Lower leg skin (tissue), 4 donors: Measurements from ENCODE around the gene DYNLT2B. TPM values are rescaled to one million over a fixed set of nuclear protein-coding genes. Genes with fewer than 3 reads are reported as not detected.
"Not testable (repeated sequence)": the region's sequence is repeated elsewhere in the genome, so short reads cannot be mapped to it uniquely, and the experiment has no call there.

Source experiments
- DNase-seq, 2 donors: peaks; one replicate each; pipeline ENCODE4 v3.0.0-alpha.2; 2019; ENCODE audit warnings: low spot score in 2 of 2
- H3K4me3 ChIP-seq: fragments of 200-600 bp; sonication (generic); 2 replicates; pipeline ENCODE4 v1.5.1; 2017; ENCODE audit warnings: mild to moderate bottlenecking, low read depth; ENCODE audit not compliant: poor library complexity, severe bottlenecking
- POLR2A ChIP-seq, 2 donors: fragments of 450-650 bp; IDR thresholded peaks; one replicate each; pipeline ENCODE4 v1.6.1; 2016 to 2017; ENCODE audit warnings: antibody characterized with exemption in 2 of 2, mild to moderate bottlenecking in 1 of 2, moderate library complexity in 1 of 2
- WGBS, 2 donors: methylation state at CpG; one replicate each; pipeline ENCODE4 v1.1.5; 2018; 5-methylcytosine and 5-hydroxymethylcytosine counted together
- intact Hi-C: fragments of 100-400 bp; cut with DNase I; formaldehyde crosslinking; loops from one replicate; pipeline ENCODE4 v1.15.0; 2023; ENCODE audit warnings: low total_unique reads
- total RNA-seq, 4 donors: library from RNA; depleted of rRNA; stranded (reverse); fragments of >200 nt; gene quantifications; one replicate each; pipeline ENCODE4 v1.1.0, GENCODE V29; 2016
- TF ChIP-seq, protein P1 (sequence below), 3 donors: fragments of 450-650 bp; IDR thresholded peaks; one replicate each; pipeline ENCODE4 v1.5.1; 2016; ENCODE audit warnings: antibody characterized with exemption in 3 of 3, mild to moderate bottlenecking in 3 of 3, moderate library complexity in 2 of 3

DYNLT2B gene
- total RNA-seq, 4 donors from 2014 or later: 7.6 to 9.1 (median 8.4) TPM

DNA sequence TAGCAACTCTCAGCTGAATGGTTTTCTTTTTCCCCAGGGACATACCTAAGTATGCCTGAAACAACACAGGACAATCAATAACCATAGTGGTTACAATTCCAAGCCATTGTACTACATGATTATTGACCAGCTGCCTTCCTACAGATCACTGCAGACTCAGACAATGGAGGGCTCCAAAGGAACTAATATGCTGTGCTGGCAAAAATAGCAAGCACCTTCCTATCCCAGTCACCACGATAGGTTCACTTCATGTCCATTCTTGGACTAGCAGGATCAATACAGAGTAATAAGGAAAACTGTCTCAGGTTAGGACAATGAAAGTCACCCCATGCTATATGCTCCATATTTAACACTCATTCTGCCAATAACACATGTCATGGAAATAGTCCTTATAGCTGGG is 37.6 kb upstream of the DYNLT2B start:
- no peak for DNase-seq
- intact Hi-C loops: no loop called here
- whole genome bisulfite sequencing, 2 donors: 94 to 100% methylated on average over 1 of the region's 1 CpG
- TF ChIP-seq, protein P1, sequence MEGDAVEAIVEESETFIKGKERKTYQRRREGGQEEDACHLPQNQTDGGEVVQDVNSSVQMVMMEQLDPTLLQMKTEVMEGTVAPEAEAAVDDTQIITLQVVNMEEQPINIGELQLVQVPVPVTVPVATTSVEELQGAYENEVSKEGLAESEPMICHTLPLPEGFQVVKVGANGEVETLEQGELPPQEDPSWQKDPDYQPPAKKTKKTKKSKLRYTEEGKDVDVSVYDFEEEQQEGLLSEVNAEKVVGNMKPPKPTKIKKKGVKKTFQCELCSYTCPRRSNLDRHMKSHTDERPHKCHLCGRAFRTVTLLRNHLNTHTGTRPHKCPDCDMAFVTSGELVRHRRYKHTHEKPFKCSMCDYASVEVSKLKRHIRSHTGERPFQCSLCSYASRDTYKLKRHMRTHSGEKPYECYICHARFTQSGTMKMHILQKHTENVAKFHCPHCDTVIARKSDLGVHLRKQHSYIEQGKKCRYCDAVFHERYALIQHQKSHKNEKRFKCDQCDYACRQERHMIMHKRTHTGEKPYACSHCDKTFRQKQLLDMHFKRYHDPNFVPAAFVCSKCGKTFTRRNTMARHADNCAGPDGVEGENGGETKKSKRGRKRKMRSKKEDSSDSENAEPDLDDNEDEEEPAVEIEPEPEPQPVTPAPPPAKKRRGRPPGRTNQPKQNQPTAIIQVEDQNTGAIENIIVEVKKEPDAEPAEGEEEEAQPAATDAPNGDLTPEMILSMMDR (IDR thresholded peaks at IDR 0.05): no peak
- TF ChIP-seq POLR2A (IDR thresholded peaks at IDR 0.05): no peak
- no peak overlapping the region for H3K4me3 ChIP-seq

DNA sequence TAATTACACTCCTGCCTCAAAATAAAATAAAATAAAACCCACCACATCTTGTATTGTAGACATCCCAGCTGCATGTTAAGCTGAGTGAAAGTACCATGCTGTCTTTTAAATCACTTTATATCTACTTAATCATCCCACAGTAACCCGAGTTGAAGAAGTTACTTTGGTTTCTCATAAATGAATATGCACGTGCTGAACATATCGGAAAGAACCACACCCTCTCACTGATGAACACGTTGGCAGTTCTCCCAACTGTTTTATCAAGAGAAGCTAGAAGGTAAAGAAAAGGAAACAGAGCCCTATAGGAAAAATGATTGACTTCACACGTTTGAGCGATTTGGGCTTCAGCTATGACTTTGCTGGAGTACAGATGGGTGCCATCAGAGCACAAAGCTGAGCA is 36.1 kb upstream of the DYNLT2B start:
- no peak overlapping the region for H3K4me3 ChIP-seq
- intact Hi-C loops: no loop called here
- 49 to 52% methylated on average over 6 of the region's 6 CpGs for WGBS, 2 donors
- no peak for TF ChIP-seq POLR2A (IDR thresholded peaks at IDR 0.05)
- TF ChIP-seq, protein P1 (IDR thresholded peaks at IDR 0.05): no peak
- DNase-seq: no peak

DNA sequence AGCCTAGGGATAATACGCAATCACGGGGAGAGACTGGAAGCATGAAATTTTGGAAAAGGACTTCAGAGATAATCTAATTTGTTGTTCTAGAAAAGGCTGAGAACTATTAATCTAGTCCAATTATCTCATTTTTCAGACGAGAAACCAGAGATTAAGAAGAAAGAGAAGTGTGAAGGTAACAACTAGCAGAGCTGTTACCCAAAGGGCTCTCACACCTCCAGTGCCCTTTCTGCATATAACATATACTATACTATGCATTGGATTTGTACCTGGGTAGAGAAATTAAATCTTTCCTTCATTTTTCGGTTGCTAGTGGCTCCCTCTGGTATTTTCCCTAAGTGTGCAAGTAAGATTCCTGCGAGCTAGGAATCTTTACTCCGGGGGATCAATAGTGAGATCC is 33.5 kb upstream of the DYNLT2B start:
- TF ChIP-seq POLR2A (IDR thresholded peaks at IDR 0.05): no peak
- TF ChIP-seq, protein P1 (IDR thresholded peaks at IDR 0.05): no peak
- intact Hi-C loops: no loop called here
- 71 to 74% methylated on average over 6 of the region's 6 CpGs for WGBS, 2 donors
- no peak overlapping the region for H3K4me3 ChIP-seq
- DNase-seq: no peak

DNA sequence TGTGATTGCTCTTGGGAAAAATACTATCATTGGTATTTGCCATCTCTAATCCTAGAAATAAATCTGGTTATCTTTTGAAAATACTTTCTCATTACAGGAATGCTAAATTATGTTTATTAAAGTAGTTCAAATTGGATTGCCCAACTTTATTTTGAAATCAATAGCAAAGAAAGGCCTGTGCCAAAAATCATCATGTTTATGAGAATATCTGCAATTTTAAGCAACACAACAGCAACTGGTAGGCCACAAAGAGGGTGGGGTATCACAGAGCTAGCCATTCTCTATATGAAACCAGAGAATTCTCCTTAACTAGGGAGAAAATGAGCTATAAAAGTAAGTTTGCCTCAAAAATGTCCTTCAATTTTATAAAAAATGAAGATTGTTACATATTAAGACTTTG is 32.0 kb upstream of the DYNLT2B start:
- TF ChIP-seq POLR2A (IDR thresholded peaks at IDR 0.05): no peak
- TF ChIP-seq, protein P1 (IDR thresholded peaks at IDR 0.05): no peak
- intact Hi-C loops: no loop called here
- no peak overlapping the region for H3K4me3 ChIP-seq
- no peak for DNase-seq

DNA sequence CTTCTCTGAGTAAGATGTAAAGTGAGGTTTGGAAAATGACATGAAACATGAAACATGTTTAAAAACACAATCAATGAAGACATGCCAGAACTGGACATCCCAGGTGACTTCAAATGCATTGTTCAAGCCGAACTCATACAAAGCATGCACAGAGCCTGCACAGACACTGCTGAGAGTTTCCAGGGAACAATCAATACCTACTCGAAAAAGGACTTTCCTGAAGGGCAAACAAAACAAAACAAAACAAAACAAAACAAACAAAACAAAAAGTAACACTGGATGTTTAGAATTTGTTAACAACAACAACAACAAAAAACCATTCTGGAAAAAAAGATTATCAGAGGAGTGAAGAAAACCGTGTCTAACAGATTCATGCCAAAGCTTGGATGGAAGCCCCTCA is 30.7 kb upstream of the DYNLT2B start:
- no peak for DNase-seq
- TF ChIP-seq POLR2A (IDR thresholded peaks at IDR 0.05): no peak
- TF ChIP-seq, protein P1 (IDR thresholded peaks at IDR 0.05): no peak
- 95% methylated on average over 3 of the region's 3 CpGs for WGBS, 2 donors
- intact Hi-C loops: no loop called here
- H3K4me3 ChIP-seq: no peak overlapping the region

DNA sequence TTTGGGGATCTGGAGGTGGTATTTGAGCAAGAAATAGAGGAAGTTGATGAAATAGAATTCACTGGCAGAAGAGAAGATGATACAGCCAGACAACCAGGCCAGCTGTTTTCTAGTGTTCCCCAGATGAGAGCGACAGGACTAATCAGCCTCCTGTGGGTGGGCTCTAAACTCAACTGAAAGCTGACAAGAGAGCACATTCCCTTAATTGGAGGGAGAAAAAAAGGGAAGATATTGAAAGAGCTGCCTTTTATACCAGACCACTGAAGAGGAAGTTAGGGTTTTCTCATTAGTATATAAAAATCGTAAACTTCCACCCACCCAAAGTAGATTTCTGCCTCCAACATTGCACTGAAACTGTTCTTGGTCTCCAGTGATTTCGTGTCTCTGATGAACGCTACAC is 26.6 kb upstream of the DYNLT2B start:
- WGBS, 2 donors: 72 to 74% methylated on average over 4 of the region's 4 CpGs
- TF ChIP-seq POLR2A (IDR thresholded peaks at IDR 0.05): no peak
- TF ChIP-seq, protein P1 (IDR thresholded peaks at IDR 0.05): no peak
- H3K4me3 ChIP-seq: no peak overlapping the region
- intact Hi-C loops: no loop called here
- DNase-seq: no peak

DNA sequence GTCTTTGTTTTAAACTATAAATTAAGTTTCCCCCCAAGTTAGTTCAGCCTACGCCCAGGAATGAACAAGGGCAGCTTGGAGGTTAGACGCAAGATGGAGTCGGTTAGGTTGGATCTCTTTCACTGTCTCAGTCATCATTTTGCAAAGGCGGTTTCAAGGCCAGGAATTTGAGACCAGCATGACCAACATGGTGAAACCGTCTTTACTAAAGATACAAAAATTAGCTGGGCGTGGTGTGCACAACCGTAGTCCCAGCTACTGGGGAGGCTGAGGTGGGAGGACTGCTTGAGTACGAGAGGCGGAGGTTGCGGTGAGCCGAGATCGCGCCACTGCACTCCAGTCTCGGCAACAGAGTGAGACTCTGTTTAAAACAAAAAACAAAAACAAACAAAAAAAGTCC is 25.9 kb upstream of the DYNLT2B start:
- intact Hi-C loops: not testable (repeated sequence)

More for the DNA sequence above, 25.9 kb upstream of the DYNLT2B start:
- H3K4me3 ChIP-seq, DNase-seq: not testable (repeated sequence)
- WGBS, 2 donors: 92% methylated on average over 14 of the region's 14 CpGs
